Vagina (tissue), 2 donors: ENCODE measurements around the gene COL25A1. TPM values are rescaled to one million over a fixed set of nuclear protein-coding genes. Genes with fewer than 3 reads are reported as not detected.
A peak's percentile ranks its signal among the peaks of the same experiment; 100 is the strongest.

Experiments
- DNase-seq, 2 donors: peaks; one replicate each; pipeline ENCODE4 v3.0.0-alpha.2; 2017; ENCODE audit errors: extremely low spot score in 2 of 2
- H3K27ac ChIP-seq: fragments of 200-600 bp; sonication (generic); one replicate; pipeline ENCODE4 v1.5.1; 2019
- H3K27me3 ChIP-seq: fragments of 200-600 bp; sonication (generic); one replicate; pipeline ENCODE4 v1.5.1; 2019
- H3K36me3 ChIP-seq, 2 donors: fragments of 200-600 bp; sonication (generic); one replicate each; pipeline ENCODE4 v1.5.1; 2017 to 2019
- H3K4me1 ChIP-seq: fragments of 200-600 bp; sonication (generic); one replicate; pipeline ENCODE4 v1.5.1; 2019
- H3K4me3 ChIP-seq, 2 donors: fragments of 200-600 bp; sonication (generic); 1 replicate in 1 of 2; 2 replicates in 1 of 2; pipeline ENCODE4 v1.5.1; 2016 to 2019
- H3K9me3 ChIP-seq: fragments of 200-600 bp; sonication (generic); one replicate; pipeline ENCODE4 v1.5.1; 2019
- POLR2A ChIP-seq, 2 donors: fragments of 450-650 bp; IDR thresholded peaks; one replicate each; pipeline ENCODE4 v1.6.1; 2017; ENCODE audit warnings: antibody characterized with exemption in 2 of 2, mild to moderate bottlenecking in 2 of 2, moderate library complexity in 2 of 2
- POLR2AphosphoS5 ChIP-seq, 2 donors: sonication (generic); formaldehyde crosslinking; IDR thresholded peaks; one replicate each; pipeline ENCODE4 v1.9.0; 2017; ENCODE audit warnings: antibody characterized with exemption in 2 of 2, mild to moderate bottlenecking in 2 of 2, low read depth in 1 of 2; ENCODE audit not compliant: insufficient read depth in 1 of 2
- intact Hi-C: fragments of 100-400 bp; cut with DNase I; formaldehyde crosslinking; loops from one replicate; pipeline ENCODE4 v1.15.1; 2023
- total RNA-seq: library from RNA; depleted of rRNA; stranded (reverse); fragments of >200 nt; gene quantifications from one replicate; pipeline ENCODE4 v1.2.3, GENCODE V29; 2016
- TF ChIP-seq, protein P1 (sequence below), 3 experiments: fragments of 450-650 bp in 2 of 3; fragments of 200-600 bp in 1 of 3; sonication (generic) in 1 of 3; IDR thresholded peaks; one replicate each; pipeline ENCODE4 v1.5.1; 2017 to 2019; ENCODE audit warnings: antibody characterized with exemption in 3 of 3, mild to moderate bottlenecking in 2 of 3, moderate library complexity in 2 of 3

Gene COL25A1
- total RNA-seq, 1 donor from 2014 or later, result 0.49 TPM

DNA sequence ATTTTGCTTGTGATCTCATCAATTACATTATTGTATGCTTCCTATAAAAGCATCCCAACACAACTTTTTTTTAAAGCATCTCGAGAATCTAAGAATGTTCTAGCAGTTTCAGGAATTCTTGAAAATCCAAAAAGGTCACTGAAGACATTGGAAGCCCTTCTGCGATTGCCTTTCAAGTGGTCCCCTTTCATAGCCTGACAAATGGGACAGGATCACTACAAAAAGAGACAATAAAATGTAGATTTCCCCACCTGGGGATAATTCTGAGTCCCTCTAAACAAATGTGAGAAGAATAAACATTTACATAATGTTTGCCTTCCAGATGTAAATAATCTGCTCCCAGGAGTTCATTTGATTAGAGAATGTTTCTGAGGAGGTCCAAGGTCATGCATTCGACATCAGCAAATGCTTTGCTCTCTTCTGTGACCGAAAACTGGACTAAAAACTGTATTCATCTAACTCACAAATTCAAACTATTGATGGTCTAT, 116.0 kb downstream of the COL25A1 start:
- no peaks in the 10 kb centered on the region for H3K36me3 ChIP-seq
- no peaks in the 10 kb centered on the region for H3K4me1 ChIP-seq
- no peaks in the 10 kb centered on the region for H3K9me3 ChIP-seq
- TF ChIP-seq POLR2A (IDR thresholded peaks at IDR 0.05), result no peak
- no peak for TF ChIP-seq POLR2AphosphoS5 (IDR thresholded peaks at IDR 0.05; ENCODE audit: insufficient read depth in 1 of 2, low read depth in 1 of 2)
- TF ChIP-seq, protein P1, sequence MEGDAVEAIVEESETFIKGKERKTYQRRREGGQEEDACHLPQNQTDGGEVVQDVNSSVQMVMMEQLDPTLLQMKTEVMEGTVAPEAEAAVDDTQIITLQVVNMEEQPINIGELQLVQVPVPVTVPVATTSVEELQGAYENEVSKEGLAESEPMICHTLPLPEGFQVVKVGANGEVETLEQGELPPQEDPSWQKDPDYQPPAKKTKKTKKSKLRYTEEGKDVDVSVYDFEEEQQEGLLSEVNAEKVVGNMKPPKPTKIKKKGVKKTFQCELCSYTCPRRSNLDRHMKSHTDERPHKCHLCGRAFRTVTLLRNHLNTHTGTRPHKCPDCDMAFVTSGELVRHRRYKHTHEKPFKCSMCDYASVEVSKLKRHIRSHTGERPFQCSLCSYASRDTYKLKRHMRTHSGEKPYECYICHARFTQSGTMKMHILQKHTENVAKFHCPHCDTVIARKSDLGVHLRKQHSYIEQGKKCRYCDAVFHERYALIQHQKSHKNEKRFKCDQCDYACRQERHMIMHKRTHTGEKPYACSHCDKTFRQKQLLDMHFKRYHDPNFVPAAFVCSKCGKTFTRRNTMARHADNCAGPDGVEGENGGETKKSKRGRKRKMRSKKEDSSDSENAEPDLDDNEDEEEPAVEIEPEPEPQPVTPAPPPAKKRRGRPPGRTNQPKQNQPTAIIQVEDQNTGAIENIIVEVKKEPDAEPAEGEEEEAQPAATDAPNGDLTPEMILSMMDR (IDR thresholded peaks at IDR 0.05), result no peak
- intact Hi-C loops, result no loop called here
- no peaks in the 10 kb centered on the region for H3K27me3 ChIP-seq
- H3K4me3 ChIP-seq, result no peak overlapping the region
- H3K27ac ChIP-seq, result no peak overlapping the region
- DNase-seq, result no peak

DNA sequence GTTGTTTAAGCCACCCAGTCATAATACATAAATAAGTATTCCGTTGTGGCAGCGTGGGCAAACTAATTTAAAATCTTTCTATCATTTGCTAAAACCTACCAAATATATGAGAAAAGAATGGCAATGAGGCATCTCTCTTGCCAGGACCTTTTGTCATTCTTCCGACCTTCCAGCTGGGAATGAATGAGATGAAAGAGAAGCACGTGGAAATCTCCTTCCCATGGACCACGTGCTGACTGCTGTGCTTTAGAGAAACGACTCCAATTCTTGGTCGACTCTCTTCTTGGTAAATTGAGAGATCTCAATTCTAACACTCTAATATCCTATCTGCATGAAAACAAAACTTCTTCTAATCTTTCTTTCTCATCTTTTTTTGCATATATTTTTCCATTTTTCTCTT, 116.5 kb downstream of the COL25A1 start:
- H3K4me3 ChIP-seq, result no peak overlapping the region
- H3K9me3 ChIP-seq, result no peaks in the 10 kb centered on the region
- H3K4me1 ChIP-seq, result no peaks in the 10 kb centered on the region
- H3K27me3 ChIP-seq, result no peaks in the 10 kb centered on the region
- DNase-seq, result no peak
- H3K36me3 ChIP-seq, result no peaks in the 10 kb centered on the region
- no peak overlapping the region for H3K27ac ChIP-seq
- TF ChIP-seq POLR2AphosphoS5 (IDR thresholded peaks at IDR 0.05; ENCODE audit: insufficient read depth in 1 of 2, low read depth in 1 of 2), result no peak
- TF ChIP-seq POLR2A (IDR thresholded peaks at IDR 0.05), result no peak
- TF ChIP-seq, protein P1 (IDR thresholded peaks at IDR 0.05), result no peak
- intact Hi-C loops, result no loop called here

DNA sequence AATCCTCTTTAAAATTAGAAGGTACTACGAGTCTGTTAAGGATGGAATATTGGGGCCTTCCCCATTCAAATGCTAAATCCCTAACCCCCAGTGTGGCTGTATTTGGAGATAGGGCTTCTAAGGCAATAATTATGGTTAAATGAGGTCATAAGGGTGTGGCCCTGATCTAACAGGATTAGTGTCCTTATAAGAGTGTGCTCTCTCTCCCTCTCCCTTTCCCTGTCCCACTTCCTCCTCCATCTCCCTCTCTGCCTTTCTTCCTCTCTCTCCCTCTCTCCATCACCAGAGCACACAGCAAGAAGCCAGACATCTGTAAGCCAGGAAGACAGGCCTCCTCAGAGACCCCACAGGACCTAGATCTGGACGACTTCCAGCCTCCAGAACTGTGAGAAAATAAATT, 116.9 kb downstream of the COL25A1 start:
- no peak overlapping the region for H3K27ac ChIP-seq

DNA sequence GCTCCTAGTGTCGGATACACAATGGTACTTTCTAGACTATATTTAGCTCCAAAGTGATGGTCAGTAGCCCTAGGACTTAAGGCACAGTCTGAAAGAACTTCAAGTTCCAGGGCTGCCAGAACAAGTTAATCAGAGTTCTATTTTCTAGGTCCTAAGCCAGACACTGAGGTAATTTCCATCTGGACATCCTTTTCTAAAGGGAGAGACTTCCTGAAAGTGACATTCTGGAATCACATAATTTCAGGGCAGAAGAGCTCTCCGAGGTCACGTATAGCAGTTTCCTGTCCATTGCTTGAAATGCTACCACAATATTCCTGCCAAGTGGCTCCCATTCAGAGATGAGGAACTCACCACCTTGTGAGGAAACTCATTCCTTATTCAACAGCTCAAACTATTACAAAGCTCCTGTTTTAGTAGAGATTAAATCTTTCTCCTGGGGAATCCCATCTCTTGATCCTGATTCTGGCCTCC, 117.9 kb downstream of the COL25A1 start:
- Histone ChIP-seq H3K27ac (no peak overlapping the region), H3K9me3 (no peaks in the 10 kb centered on the region), H3K27me3 (no peaks in the 10 kb centered on the region), H3K4me1 (no peaks in the 10 kb centered on the region), H3K36me3 (no peaks in the 10 kb centered on the region), H3K4me3 (no peak overlapping the region)
- DNase-seq, result no peak
- TF ChIP-seq POLR2AphosphoS5 (IDR thresholded peaks at IDR 0.05; ENCODE audit: insufficient read depth in 1 of 2, low read depth in 1 of 2) (peak in 1 of 2 donors; percentile 49), POLR2A (IDR thresholded peaks at IDR 0.05) (no peak)
- TF ChIP-seq, protein P1 (IDR thresholded peaks at IDR 0.05), result no peak
- intact Hi-C loops, result no loop called here

More for the DNA sequence above, 116.9 kb downstream of the COL25A1 start:
- Histone ChIP-seq H3K4me1 (no peaks in the 10 kb centered on the region), H3K9me3 (no peaks in the 10 kb centered on the region), H3K4me3 (no peak overlapping the region), H3K27me3 (no peaks in the 10 kb centered on the region), H3K36me3 (no peaks in the 10 kb centered on the region)
- TF ChIP-seq, protein P1 (IDR thresholded peaks at IDR 0.05), result no peak
- intact Hi-C loops, result no loop called here
- no peak for DNase-seq

DNA sequence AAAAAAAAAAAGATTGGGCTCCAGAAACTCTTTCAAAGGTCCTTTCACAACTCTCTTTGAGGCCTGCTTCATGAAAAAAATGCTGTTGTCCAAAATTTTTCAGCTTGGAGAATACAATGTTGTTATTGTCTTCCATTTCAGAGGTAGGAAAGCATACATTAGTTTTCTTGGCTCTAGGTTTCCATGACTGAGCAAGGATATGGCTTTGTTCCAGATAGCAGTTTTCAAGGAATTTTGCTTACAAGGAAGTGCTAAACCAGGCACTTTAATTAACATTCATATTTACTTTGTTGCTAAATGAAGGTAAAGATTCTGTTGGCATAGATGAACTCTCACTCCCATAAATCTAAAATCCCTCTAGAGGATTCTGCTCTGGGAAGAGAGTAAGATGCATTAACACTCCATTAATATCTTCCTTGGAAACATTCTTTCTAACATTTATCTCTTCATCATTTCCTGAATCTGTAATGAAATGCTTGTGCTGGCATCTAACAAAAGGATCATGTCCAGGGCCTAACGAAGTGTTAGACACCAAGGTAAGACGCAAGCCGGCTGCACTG, 118.4 kb downstream of the COL25A1 start:
- Histone ChIP-seq H3K4me3 (no peak overlapping the region), H3K36me3 (no peaks in the 10 kb centered on the region), H3K9me3 (no peaks in the 10 kb centered on the region), H3K27me3 (no peaks in the 10 kb centered on the region), H3K4me1 (no peaks in the 10 kb centered on the region), H3K27ac (no peak overlapping the region)
- intact Hi-C loops, result no loop called here
- DNase-seq, result no peak
- TF ChIP-seq, protein P1 (IDR thresholded peaks at IDR 0.05), result no peak
- TF ChIP-seq POLR2AphosphoS5 (IDR thresholded peaks at IDR 0.05; ENCODE audit: insufficient read depth in 1 of 2, low read depth in 1 of 2) (no peak), POLR2A (IDR thresholded peaks at IDR 0.05) (no peak)
